GM21526 (cell line): Measurements from ENCODE around the gene CSNK2B.
A peak's percentile ranks its signal among the peaks of the same experiment; 100 is the strongest.

Experiments used
- ATAC-seq: cut with Tn5 transposase; IDR thresholded peaks from one replicate; pipeline ENCODE4 v1.9.1; 2021; ENCODE audit warnings: moderate library complexity; ENCODE audit not compliant: unreplicated experiment, low FRiP score

CSNK2B gene

GRCh38 chr6:31665501-31666336, at the start of gene CSNK2B:
CSNK2B (plus strand) TSS chr6:31666080; CDS start chr6:31666832, 752 bp downstream.
- peak; percentile 71 for ATAC-seq

GRCh38 chr6:31617010-31617409, 48.9 kb upstream of the CSNK2B start:
- no peak for ATAC-seq

GRCh38 chr6:31619805-31620585, 45.9 kb upstream of the CSNK2B start:
- peak; percentile 73 for ATAC-seq

- ATAC-seq = peak; percentile 44
Measured at GRCh38 chr6:31620586-31621319, 45.1 kb upstream of the CSNK2B start, which contains the start of gene PRRC2A. PRRC2A (plus strand) TSS chr6:31620715; CDS start chr6:31622790, 2,075 bp downstream.

GRCh38 chr6:31621320-31621939, 44.5 kb upstream of the CSNK2B start:
- ATAC-seq = no peak

GRCh38 chr6:31621991-31622390, 43.9 kb upstream of the CSNK2B start:
- ATAC-seq = no peak

GRCh38 chr6:31622684-31623091, 43.2 kb upstream of the CSNK2B start:
- no peak for ATAC-seq

GRCh38 chr6:31624070-31624469, 41.8 kb upstream of the CSNK2B start:
- no peak for ATAC-seq

GRCh38 chr6:31626952-31627351, 38.9 kb upstream of the CSNK2B start:
- ATAC-seq = no peak

GRCh38 chr6:31627690-31628287, 38.1 kb upstream of the CSNK2B start:
- ATAC-seq = no peak

GRCh38 chr6:31629014-31629413, 36.9 kb upstream of the CSNK2B start:
- ATAC-seq = no peak

- no peak for ATAC-seq
Measured at GRCh38 chr6:31630177-31630934, 35.5 kb upstream of the CSNK2B start.

GRCh38 chr6:31631209-31631608, 34.7 kb upstream of the CSNK2B start:
- ATAC-seq = no peak

GRCh38 chr6:31631681-31632278, 34.1 kb upstream of the CSNK2B start:
- ATAC-seq = no peak

- no peak for ATAC-seq
Measured at GRCh38 chr6:31632279-31632946, 33.5 kb upstream of the CSNK2B start.

- ATAC-seq = no peak
Measured at GRCh38 chr6:31633447-31633846, 32.4 kb upstream of the CSNK2B start.

GRCh38 chr6:31634131-31634530, 31.7 kb upstream of the CSNK2B start:
- ATAC-seq = no peak

- no peak for ATAC-seq
Measured at GRCh38 chr6:31634969-31635575, 30.8 kb upstream of the CSNK2B start.
